Progenitor cell of endocrine pancreas (in vitro differentiated cells): ENCODE results near the gene CTDSP2. TPM values are rescaled to one million over a fixed set of nuclear protein-coding genes. Genes with fewer than 3 reads are reported as not detected.

Source experiments
- DNase-seq: peaks from one replicate; pipeline ENCODE4 v3.0.0; 2021; ENCODE audit warnings: low spot score; ENCODE audit not compliant: unreplicated experiment
- H3K27ac Mint-ChIP-seq: 2 replicates; pipeline ENCODE4 v1.8.0; 2021; ENCODE audit warnings: mild to moderate bottlenecking, moderate library complexity, mixed read lengths
- H3K27me3 Mint-ChIP-seq: 2 replicates; pipeline ENCODE4 v1.8.0; 2021; ENCODE audit warnings: mixed read lengths
- H3K36me3 Mint-ChIP-seq: 2 replicates; pipeline ENCODE4 v1.8.0; 2022; ENCODE audit warnings: mixed read lengths; ENCODE audit not compliant: insufficient read depth
- H3K4me1 Mint-ChIP-seq: 2 replicates; pipeline ENCODE4 v1.8.0; 2021; ENCODE audit warnings: low read depth, mixed read lengths
- H3K4me3 Mint-ChIP-seq: 2 replicates; pipeline ENCODE4 v1.8.0; 2021; ENCODE audit warnings: low read depth, mild to moderate bottlenecking, moderate library complexity, mixed read lengths
- H3K9me3 Mint-ChIP-seq: 2 replicates; pipeline ENCODE4 v1.8.0; 2021; ENCODE audit warnings: low read depth, mixed read lengths
- CTCF ChIP-seq: fragments of 200-600 bp; sonication (generic); IDR thresholded peaks from one replicate; pipeline ENCODE4 v1.5.0; 2021; ENCODE audit warnings: antibody characterized with exemption, mild to moderate bottlenecking; ENCODE audit not compliant: unreplicated experiment
- total RNA-seq: library from RNA; stranded (reverse); gene quantifications from 2 replicates; pipeline ENCODE4 v1.2.1, GENCODE V29; 2021

CTDSP2 gene
- total RNA-seq, 1 donor from 2014 or later = 145 TPM

- Mint-ChIP-seq H3K36me3 (peaks cover 11% of the 10 kb centered on the region), H3K9me3 (no peaks in the 10 kb centered on the region), H3K4me1 (peaks cover 12% of the 10 kb centered on the region), H3K4me3 (peak within 1 kb of the TSS; percentile 100), H3K27ac (peak within 1 kb of the TSS; percentile 96), H3K27me3 (no peaks in the 10 kb centered on the region)
- peak; percentile 99 for TF ChIP-seq CTCF
- DNase-seq = peak; percentile 93
Measured at GRCh38 chr12:57782608-57783465, 63.7 kb downstream of the CTDSP2 start, which contains the start of gene TSFM. TSFM (plus strand) TSS chr12:57782787; CDS start chr12:57782802, 15 bp downstream.

GRCh38 chr12:57782243-57782607 lies 64.3 kb downstream of the CTDSP2 start:
- no peaks in the 10 kb centered on the region for H3K9me3 Mint-ChIP-seq
- peak overlapping the region; percentile 100 for H3K4me3 Mint-ChIP-seq
- peaks cover 9% of the 10 kb centered on the region for H3K36me3 Mint-ChIP-seq
- H3K4me1 Mint-ChIP-seq = peaks cover 12% of the 10 kb centered on the region
- H3K27me3 Mint-ChIP-seq = no peaks in the 10 kb centered on the region
- no peak for TF ChIP-seq CTCF
- H3K27ac Mint-ChIP-seq = peak overlapping the region; percentile 96
- no peak for DNase-seq

GRCh38 chr12:57781801-57782200 lies 64.7 kb downstream of the CTDSP2 start:
- H3K4me3 Mint-ChIP-seq = peak overlapping the region; percentile 100
- H3K27me3 Mint-ChIP-seq = no peaks in the 10 kb centered on the region
- no peak overlapping the region for H3K27ac Mint-ChIP-seq
- no peak for TF ChIP-seq CTCF
- H3K4me1 Mint-ChIP-seq = peaks cover 12% of the 10 kb centered on the region
- H3K9me3 Mint-ChIP-seq = no peaks in the 10 kb centered on the region
- peaks cover 9% of the 10 kb centered on the region for H3K36me3 Mint-ChIP-seq
- DNase-seq = no peak

GRCh38 chr12:57781244-57781643 lies 65.3 kb downstream of the CTDSP2 start:
- peaks cover 12% of the 10 kb centered on the region for H3K4me1 Mint-ChIP-seq
- H3K36me3 Mint-ChIP-seq = peaks cover 6% of the 10 kb centered on the region
- no peak overlapping the region for H3K4me3 Mint-ChIP-seq
- no peaks in the 10 kb centered on the region for H3K9me3 Mint-ChIP-seq
- no peak overlapping the region for H3K27ac Mint-ChIP-seq
- no peak for TF ChIP-seq CTCF
- no peaks in the 10 kb centered on the region for H3K27me3 Mint-ChIP-seq
- no peak for DNase-seq

- H3K27me3 Mint-ChIP-seq = no peaks in the 10 kb centered on the region
- peaks cover 12% of the 10 kb centered on the region for H3K4me1 Mint-ChIP-seq
- TF ChIP-seq CTCF = no peak
- no peak overlapping the region for H3K27ac Mint-ChIP-seq
- DNase-seq = no peak
- peaks cover 8% of the 10 kb centered on the region for H3K36me3 Mint-ChIP-seq
- H3K4me3 Mint-ChIP-seq = no peak overlapping the region
- no peaks in the 10 kb centered on the region for H3K9me3 Mint-ChIP-seq
Measured at GRCh38 chr12:57780284-57780897, 66.1 kb downstream of the CTDSP2 start.
